K562 (cell line): ENCODE measurements around the gene TM7SF2. TPM values are rescaled to one million over a fixed set of nuclear protein-coding genes. Genes with fewer than 3 reads are reported as not detected.

Source experiments
- ATAC-seq: fragments of 200-7000 bp; cut with Tn5 transposase; 3 replicates; pipeline ENCODE4 v1.9.1; 2020; ENCODE audit warnings: moderate library complexity
- BruUV-seq: library from RNA; stranded (reverse); fragments of 400-500 nt; replicated peaks from 2 replicates; lab custom pipeline; 2021; lab: Mats Ljungman, UMichigan
- CTCF ChIA-PET: fragments of 300-600 bp; formaldehyde crosslinking; extraction: SDS; loops from one replicate; lab custom pipeline; 2021; ENCODE audit warnings: low intra/inter-chr PET ratio; lab: Yijun Ruan, JAX
- POLR2A ChIA-PET: fragments of 300-600, 350-650 bp; sonication (Branson Sonifier 250); formaldehyde crosslinking; extraction: SDS; loops from one replicate; lab custom pipeline; 2021; ENCODE audit warnings: antibody characterized with exemption, inconsistent platforms; lab: Yijun Ruan, JAX
- DNase-seq, 4 experiments: peaks; one replicate each; pipeline versions ENCODE4 v3.0.0 to v3.0.0-alpha.2; 2011 to 2018; ENCODE audit warnings: low spot score in 3 of 4, mixed read lengths in 3 of 4; ENCODE audit errors: extremely low read depth in 1 of 4
- FAIRE-seq: peaks from 2 replicates; lab custom pipeline; 2011; peaks lifted over from hg19 to GRCh38; lab: Jason Lieb, UNC
- H2AFZ ChIP-seq: 2 replicates; pipeline ENCODE4 v1.6.0; 2011; ENCODE audit warnings: low read depth, low read length, control low read depth, inconsistent platforms
- H3K27ac ChIP-seq: fragments of 200-600 bp; 3 replicates; pipeline ENCODE4 v1.8.0; 2011; ENCODE audit warnings: low read depth, mild to moderate bottlenecking, control low read depth, inconsistent platforms, low read length, moderate library complexity, mixed read lengths; ENCODE audit errors: extremely low read depth
- H3K27me3 ChIP-seq, 2 experiments: fragments of 300-600 bp in 1 of 2; 2 replicates in 1 of 2; 3 replicates in 1 of 2; pipeline versions ENCODE4 v1.6.0 to v1.8.0; 2011; ENCODE audit warnings: inconsistent platforms in 2 of 2, low read length in 2 of 2, mild to moderate bottlenecking in 1 of 2, mixed read lengths in 1 of 2, moderate library complexity in 1 of 2; ENCODE audit not compliant: control insufficient read depth in 2 of 2, insufficient read depth in 2 of 2
- H3K36me3 ChIP-seq: fragments of 300-600 bp; 3 replicates; pipeline ENCODE4 v1.8.0; 2011; ENCODE audit warnings: mild to moderate bottlenecking, low read length, inconsistent platforms; ENCODE audit not compliant: control insufficient read depth, insufficient read depth
- H3K4me1 ChIP-seq, 2 experiments: fragments of 200-600 bp in 1 of 2; replicated peaks in 1 of 2; 2 replicates in 1 of 2; 3 replicates in 1 of 2; pipeline versions ENCODE4 v1.5.1 to v1.8.0; 2011; ENCODE audit warnings: inconsistent platforms in 2 of 2, low read length in 2 of 2, mild to moderate bottlenecking in 1 of 2, mixed read lengths in 1 of 2, moderate library complexity in 1 of 2; ENCODE audit not compliant: control insufficient read depth in 2 of 2, insufficient read depth in 2 of 2
- H3K4me2 ChIP-seq: 2 replicates; pipeline ENCODE4 v1.6.1; 2011; ENCODE audit warnings: low read length, control low read depth, inconsistent platforms, mixed read lengths; ENCODE audit not compliant: insufficient read depth
- H3K4me3 ChIP-seq: fragments of 200-600 bp; sonication (generic), shearing (Covaris generic); 2 replicates; pipeline ENCODE4 v1.5.1; 2016; ENCODE audit warnings: control low read depth, inconsistent platforms
- H3K79me2 ChIP-seq: fragments of 200-600 bp; 3 replicates; pipeline ENCODE4 v1.8.0; 2011; ENCODE audit warnings: low read length, inconsistent platforms; ENCODE audit not compliant: control insufficient read depth, insufficient read depth
- H3K9ac ChIP-seq, 2 experiments: 2 replicates each; pipeline versions ENCODE4 v1.6.0 to v1.6.1; 2011; ENCODE audit warnings: low read depth in 2 of 2, low read length in 2 of 2, control low read depth in 1 of 2, inconsistent platforms in 1 of 2, mild to moderate bottlenecking in 1 of 2, mixed read lengths in 1 of 2; ENCODE audit not compliant: insufficient read depth in 1 of 2
- H3K9me1 ChIP-seq: one replicate; pipeline ENCODE4 v1.6.0; 2011; ENCODE audit warnings: inconsistent platforms, mild to moderate bottlenecking, low read length, moderate library complexity; ENCODE audit not compliant: control insufficient read depth, insufficient read depth
- H3K9me3 ChIP-seq: replicated peaks from 2 replicates; pipeline ENCODE4 v1.5.1; 2011; ENCODE audit warnings: low read depth, low read length, inconsistent platforms; ENCODE audit not compliant: control insufficient read depth, insufficient read depth
- H4K20me1 ChIP-seq: replicated peaks from 2 replicates; pipeline ENCODE4 v1.6.1; 2011; ENCODE audit warnings: low read length, inconsistent platforms, mixed read lengths; ENCODE audit not compliant: control insufficient read depth, insufficient read depth
- CHCHD3 ChIP-seq: fragments of 250-450 bp; sonication (Bioruptor Pico); IDR thresholded peaks from 2 replicates; pipeline ENCODE4 v2.1.2; 2022; ENCODE audit warnings: mild to moderate bottlenecking
- CREB3 ChIP-seq: fragments of 450-650 bp; conservative IDR thresholded peaks from 2 replicates; pipeline ENCODE4 v1.6.1; 2016; ENCODE audit warnings: missing genetic modification characterization, low read depth, mild to moderate bottlenecking, missing compliant biosample characterization, moderate library complexity
- ETV6 ChIP-seq, 3 experiments: fragments of 150-350 bp in 1 of 3; sonication (generic) in 1 of 3; formaldehyde crosslinking in 1 of 3; IDR thresholded peaks; 2 replicates each; pipeline versions ENCODE4 v1.6.1 to v1.8.0; 2014 to 2022; ENCODE audit warnings: borderline replicate concordance in 2 of 3, low read depth in 2 of 3, antibody characterized with exemption in 1 of 3, low read length in 1 of 3, mild to moderate bottlenecking in 1 of 3, missing genetic modification reagents in 1 of 3
- FOXK2 ChIP-seq, 2 experiments: fragments of 450-650 bp; IDR thresholded peaks in 1 of 2; conservative IDR thresholded peaks in 1 of 2; 2 replicates each; pipeline ENCODE4 v1.6.1; 2016; ENCODE audit warnings: low read depth in 2 of 2, mild to moderate bottlenecking in 1 of 2
- GTF2A2 ChIP-seq: IDR thresholded peaks from 2 replicates; pipeline ENCODE4 v1.6.1; 2016; ENCODE audit warnings: mild to moderate bottlenecking, missing genetic modification characterization, missing compliant biosample characterization
- KAT7 ChIP-seq: sonication (generic); formaldehyde crosslinking; IDR thresholded peaks from 2 replicates; pipeline ENCODE4 v1.8.0; 2022; ENCODE audit warnings: missing genetic modification reagents, mild to moderate bottlenecking, borderline replicate concordance
- LEF1 ChIP-seq: fragments of 450-650 bp; IDR thresholded peaks from 2 replicates; pipeline ENCODE4 v1.6.1; 2016; ENCODE audit warnings: mild to moderate bottlenecking
- MAFG ChIP-seq: fragments of 450-650 bp; conservative IDR thresholded peaks from 2 replicates; pipeline ENCODE4 v1.6.1; 2016; ENCODE audit warnings: missing genetic modification characterization, missing compliant biosample characterization
- POLR2G ChIP-seq: fragments of 200-400 bp; formaldehyde crosslinking; IDR thresholded peaks from 2 replicates; pipeline ENCODE4 v1.6.1; 2017; ENCODE audit warnings: low read depth, mild to moderate bottlenecking, antibody characterized with exemption, low read length, moderate library complexity
- RBFOX2 ChIP-seq: fragments of 200-400 bp; formaldehyde crosslinking; IDR thresholded peaks from 2 replicates; pipeline ENCODE4 v1.6.1; 2017; ENCODE audit warnings: low read depth, mild to moderate bottlenecking, low read length, moderate library complexity
- RBM22 ChIP-seq: fragments of 200-400 bp; formaldehyde crosslinking; IDR thresholded peaks from 2 replicates; pipeline ENCODE4 v1.6.1; 2018; ENCODE audit warnings: low read length, low read depth; ENCODE audit not compliant: poor library complexity, severe bottlenecking
- SRF ChIP-seq, 2 experiments: fragments of 250-450, 450-650 bp in 1 of 2; sonication (Bioruptor Pico) in 1 of 2; sonication (generic) in 1 of 2; formaldehyde crosslinking; IDR thresholded peaks; 2 replicates each; pipeline versions ENCODE4 v1.5.0 to v1.5.1; 2020 to 2022; ENCODE audit warnings: mild to moderate bottlenecking in 1 of 2, missing genetic modification reagents in 1 of 2
- TBP ChIP-seq: optimal IDR thresholded peaks from 2 replicates; pipeline ENCODE3; 2011; ENCODE audit warnings: low read depth, low read length, improper control_type of control experiment
- TCF7L2 ChIP-seq: fragments of 150-350 bp; IDR thresholded peaks from 2 replicates; pipeline ENCODE4 v1.6.1; 2016; ENCODE audit warnings: low read depth, mild to moderate bottlenecking, low read length, moderate library complexity
- WGBS: fragments of 100-300 bp; shearing (Covaris generic); methylation state at CpG from one replicate; pipeline ENCODE4 v1.1.6; 2016; ENCODE audit warnings: low coverage, mixed read lengths; ENCODE audit not compliant: insufficient coverage; ENCODE audit errors: missing lambda C conversion rate; 5-methylcytosine and 5-hydroxymethylcytosine counted together
- in situ Hi-C: fragments of 300-500 bp; cut with MboI; formaldehyde crosslinking; loops from 4 replicates; pipeline ENCODE4 v1.15.0; 2018; ENCODE audit warnings: inconsistent platforms, mixed read lengths
- intact Hi-C: fragments of 100-400 bp; cut with micrococcal nuclease; formaldehyde crosslinking; loops from 2 replicates; pipeline ENCODE4 v1.14.2; 2022
- polyA plus RNA-seq, 8 experiments: library from polyadenylated mRNA; depleted of rRNA in 4 of 8; stranded (reverse) in 5 of 8; unstranded in 3 of 8; fragments of >200 nt; fragmentation: Nextera tagmentation in 2 of 8; fragmentation: Illumina TruSeq in 1 of 8; extraction: Ambion mirVana in 2 of 8; extraction: Trizol in 1 of 8; gene quantifications; 2 replicates each; pipeline versions ENCODE4 v1.2.1 to v1.2.3, GENCODE V29; 2011 to 2014; ENCODE audit warnings: inconsistent platforms in 1 of 8, missing spikeins in 1 of 8
- total RNA-seq, 7 experiments: library from RNA; depleted of rRNA in 6 of 7; stranded (reverse); fragments of >200 nt in 6 of 7; fragmentation: Illumina TruSeq in 2 of 7; extraction: Trizol in 2 of 7; gene quantifications; 2 replicates each; pipeline versions ENCODE4 v1.2.1 to v1.2.3, GENCODE V29; 2011 to 2021; ENCODE audit warnings: low replicate concordance in 1 of 7
- TF ChIP-seq, protein P1 (sequence below): IDR thresholded peaks from 2 replicates; pipeline ENCODE4 v1.6.1; 2011; ENCODE audit not compliant: insufficient read length; ENCODE audit errors: extremely low read depth

TM7SF2 gene
- total and polyA plus RNA-seq, 9 of the 15 experiments (the other 6 are each of a cell fraction or from before 2014, with no cell fraction given) = 1.2 to 22.0 (median 14.3) TPM

- Histone ChIP-seq H3K36me3 (peaks cover 81% of the 10 kb centered on the region), H3K9me3 (no peaks in the 10 kb centered on the region), H3K27me3 (no peaks in the 10 kb centered on the region), H3K4me3 (no peak overlapping the region), H4K20me1 (peaks cover 13% of the 10 kb centered on the region; the same call in 1 of the 2 replicates), H2AFZ (no peak overlapping the region), H3K4me2 (no peak overlapping the region), H3K9ac (peak overlapping the region in 1 of 2 experiments; percentile 17; a peak in 1 of 4 replicates), H3K9me1 (peaks cover 4% of the 10 kb centered on the region), H3K27ac (no peak overlapping the region), H3K4me1 (peaks cover 12 to 34% of the 10 kb centered on the region in 2 experiments; a peak in 4 of 5 replicates), H3K79me2 (peaks cover 39% of the 10 kb centered on the region)
- POLR2A ChIA-PET = interaction anchor here (0.6 to 8.4 kb wide), 10 partner anchors 7 to 1241 kb away, joined by 3 to 182 read pairs (median 4); partner anchors contain the start of genes FAU, MRPL49, SPDYC and TM7SF2
- intact Hi-C loops (no loop called here), in situ Hi-C loops (no loop called here)
- CTCF ChIA-PET = no interaction called here
- ATAC-seq = no peak
- 91% methylated on average over 10 of the region's 13 CpGs for WGBS
- no TSS peak for BruUV-seq
- no peak for FAIRE-seq
- DNase-seq = no peak
- TF ChIP-seq KAT7 = no peak
- no peak for TF ChIP-seq CREB3 (tag)
- no peak for TF ChIP-seq MAFG
- TF ChIP-seq FOXK2 (conservative IDR thresholded peaks at IDR 0.05 in 1 of 2, IDR thresholded peaks at IDR 0.05 in 1 of 2; ENCODE audit: low read depth in 2 of 2) = no peak
- peak; percentile 43 for TF ChIP-seq RBM22
- TF ChIP-seq GTF2A2 = no peak
- TF ChIP-seq, protein P1, sequence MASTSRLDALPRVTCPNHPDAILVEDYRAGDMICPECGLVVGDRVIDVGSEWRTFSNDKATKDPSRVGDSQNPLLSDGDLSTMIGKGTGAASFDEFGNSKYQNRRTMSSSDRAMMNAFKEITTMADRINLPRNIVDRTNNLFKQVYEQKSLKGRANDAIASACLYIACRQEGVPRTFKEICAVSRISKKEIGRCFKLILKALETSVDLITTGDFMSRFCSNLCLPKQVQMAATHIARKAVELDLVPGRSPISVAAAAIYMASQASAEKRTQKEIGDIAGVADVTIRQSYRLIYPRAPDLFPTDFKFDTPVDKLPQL = no peak
- no peak for TF ChIP-seq SRF (CRISPR knock-in tag; IDR thresholded peaks at IDR 0.05)
- no peak for TF ChIP-seq LEF1
- no peak for TF ChIP-seq TCF7L2
- peak; percentile 68 for TF ChIP-seq RBFOX2
- no peak for TF ChIP-seq TBP
- peak; percentile 74 for TF ChIP-seq POLR2G
- TF ChIP-seq CHCHD3 (CRISPR knock-in tag) = no peak
- TF ChIP-seq ETV6 (IDR thresholded peaks at IDR 0.05; ENCODE audit: borderline replicate concordance in 1 of 2, low read depth in 2 of 2, low read length in 1 of 2) = no peak
- no peak for TF ChIP-seq ETV6 (CRISPR knock-in tag; IDR thresholded peaks at IDR 0.05; ENCODE audit: borderline replicate concordance)
These were observed 18.2 kb downstream of the TM7SF2 start for GRCh38 chr11:65129649-65130441.
